ENCODE results near the gene ZNF462.

The ZNF462 gene

GRCh38 chr9:106930477-106930876 is 67.5 kb downstream of the ZNF462 start:
- DNase-seq, result no peak

GRCh38 chr9:106931466-106931865 is 68.5 kb downstream of the ZNF462 start:
- no peak for DNase-seq

DNA sequence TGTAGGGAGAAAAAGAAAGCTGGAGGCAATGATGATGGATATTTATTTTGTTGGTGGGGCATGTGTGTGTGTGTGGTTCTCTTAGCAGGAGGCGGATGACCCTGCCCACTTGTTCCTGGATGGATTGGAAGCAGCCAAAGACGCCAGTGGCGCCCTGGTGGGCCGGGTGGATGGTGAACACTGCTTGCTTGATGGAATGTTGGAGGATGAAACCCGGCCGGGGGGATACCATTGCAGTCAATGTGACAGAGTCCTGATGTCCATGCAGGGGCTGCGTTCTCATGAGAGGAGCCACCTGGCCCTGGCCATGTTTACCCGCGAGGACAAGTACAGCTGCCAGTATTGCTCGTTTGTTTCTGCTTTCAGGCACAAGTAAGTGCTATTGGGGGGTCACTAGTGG is 69.2 kb downstream of the ZNF462 start:
- DNase-seq, result no peak

DNA sequence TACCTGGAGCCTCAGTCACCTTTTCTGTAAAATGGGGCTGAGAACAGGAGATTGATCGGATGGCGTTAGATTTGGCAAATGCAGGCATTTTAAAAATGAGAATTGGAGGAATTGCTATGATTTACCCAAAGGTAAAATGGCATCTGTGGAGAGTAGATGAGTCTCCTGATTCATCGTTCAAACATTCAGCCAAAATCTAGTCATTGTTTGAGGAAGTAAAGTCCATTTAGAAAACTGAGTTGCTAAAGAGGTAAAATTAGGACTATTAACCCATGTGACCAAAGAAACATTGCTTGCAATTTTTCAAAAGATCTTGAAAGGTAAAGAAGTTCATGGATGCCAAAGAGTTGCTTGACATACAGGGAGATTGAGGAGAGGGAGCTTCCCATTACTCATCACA is 69.7 kb downstream of the ZNF462 start:
- DNase-seq, result no peak

- DNase-seq, result no peak
Observed at GRCh38 chr9:106933470-106933869, 70.5 kb downstream of the ZNF462 start.

- no peak for DNase-seq
Observed at GRCh38 chr9:106934442-106935238, 71.7 kb downstream of the ZNF462 start.

DNA sequence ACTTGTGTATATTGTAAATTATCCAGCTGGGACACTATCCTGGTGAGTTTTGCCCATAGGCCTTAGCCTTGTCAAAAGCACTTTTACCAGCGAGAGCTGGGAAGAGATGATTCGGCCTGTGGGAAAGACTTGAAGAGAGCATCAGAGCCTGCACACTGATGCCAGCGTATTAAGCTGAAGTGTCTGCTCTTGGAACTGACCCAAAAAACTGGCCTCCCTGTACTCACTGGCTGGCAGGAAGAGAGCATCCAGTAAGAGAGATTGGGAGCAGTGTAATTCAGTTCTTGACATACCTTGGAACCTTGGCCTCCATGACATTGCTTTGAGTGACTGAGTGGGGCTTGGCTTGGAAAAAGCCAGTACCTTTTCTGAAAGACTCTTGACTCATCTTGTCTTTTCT is 73.7 kb downstream of the ZNF462 start:
- no peak for DNase-seq

DNA sequence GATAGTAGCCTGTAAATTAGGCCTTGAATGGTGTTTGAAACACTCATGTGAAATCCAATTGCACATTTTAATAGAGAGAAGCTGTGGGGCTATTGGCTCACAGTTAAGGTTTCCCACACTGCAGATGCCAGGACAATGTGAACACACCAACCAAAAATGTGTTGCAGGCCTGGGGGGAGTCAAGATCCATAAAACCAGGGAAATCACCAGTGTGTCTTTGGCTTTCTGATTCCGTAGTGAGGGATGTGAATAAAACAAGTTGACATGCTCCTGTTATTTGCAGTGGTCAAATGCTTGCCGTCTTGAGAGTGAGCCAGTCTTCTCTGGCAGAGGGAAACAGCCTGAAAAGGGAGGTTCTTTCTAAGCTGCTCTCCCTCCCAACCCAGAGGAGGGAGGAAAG is 79.0 kb downstream of the ZNF462 start:
- DNase-seq, result no peak

- DNase-seq, result no peak
Observed at GRCh38 chr9:106945727-106946660, 83.0 kb downstream of the ZNF462 start.

GRCh38 chr9:106947106-106947900 is 84.3 kb downstream of the ZNF462 start:
- DNase-seq, result no peak

DNA sequence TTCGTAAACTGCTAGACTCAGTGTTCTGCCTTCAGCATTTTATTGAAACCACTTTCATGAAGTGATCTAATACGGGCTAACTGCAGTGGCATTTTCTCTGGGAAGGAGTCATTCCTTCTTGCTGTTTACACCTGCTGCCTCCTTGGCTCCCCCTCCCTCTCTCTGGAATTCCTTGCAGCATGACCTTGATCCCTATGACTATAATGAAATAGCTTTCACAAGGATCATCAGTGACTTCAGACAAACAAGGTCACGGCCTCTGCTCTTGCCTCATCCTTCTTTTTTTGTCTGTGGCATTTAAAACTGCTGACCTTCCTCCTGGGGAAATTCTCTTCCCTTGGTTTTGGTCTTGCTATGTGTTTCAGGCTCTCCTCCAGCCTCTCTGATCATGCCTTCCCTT is 90.2 kb downstream of the ZNF462 start:
- no peak for DNase-seq

DNA sequence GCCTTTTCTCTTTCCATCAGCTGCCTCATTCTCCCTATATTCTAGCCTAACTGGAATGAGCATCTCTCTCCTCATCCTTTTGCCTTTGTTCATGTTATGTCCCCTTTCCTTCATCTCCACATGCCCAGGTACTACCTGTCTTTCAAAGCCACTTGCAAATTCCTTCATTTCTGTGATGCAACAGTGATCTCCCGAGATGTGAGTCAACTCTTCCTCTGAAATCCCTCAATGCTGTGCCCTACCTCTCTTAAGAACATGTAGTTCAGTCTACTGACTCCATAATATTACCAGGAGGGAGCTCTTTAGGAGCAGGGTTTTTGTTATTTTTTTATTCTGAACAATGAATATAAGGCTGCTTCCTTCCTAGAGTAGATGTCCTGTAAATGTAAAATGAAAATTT is 91.6 kb downstream of the ZNF462 start:
- no peak for DNase-seq

DNA sequence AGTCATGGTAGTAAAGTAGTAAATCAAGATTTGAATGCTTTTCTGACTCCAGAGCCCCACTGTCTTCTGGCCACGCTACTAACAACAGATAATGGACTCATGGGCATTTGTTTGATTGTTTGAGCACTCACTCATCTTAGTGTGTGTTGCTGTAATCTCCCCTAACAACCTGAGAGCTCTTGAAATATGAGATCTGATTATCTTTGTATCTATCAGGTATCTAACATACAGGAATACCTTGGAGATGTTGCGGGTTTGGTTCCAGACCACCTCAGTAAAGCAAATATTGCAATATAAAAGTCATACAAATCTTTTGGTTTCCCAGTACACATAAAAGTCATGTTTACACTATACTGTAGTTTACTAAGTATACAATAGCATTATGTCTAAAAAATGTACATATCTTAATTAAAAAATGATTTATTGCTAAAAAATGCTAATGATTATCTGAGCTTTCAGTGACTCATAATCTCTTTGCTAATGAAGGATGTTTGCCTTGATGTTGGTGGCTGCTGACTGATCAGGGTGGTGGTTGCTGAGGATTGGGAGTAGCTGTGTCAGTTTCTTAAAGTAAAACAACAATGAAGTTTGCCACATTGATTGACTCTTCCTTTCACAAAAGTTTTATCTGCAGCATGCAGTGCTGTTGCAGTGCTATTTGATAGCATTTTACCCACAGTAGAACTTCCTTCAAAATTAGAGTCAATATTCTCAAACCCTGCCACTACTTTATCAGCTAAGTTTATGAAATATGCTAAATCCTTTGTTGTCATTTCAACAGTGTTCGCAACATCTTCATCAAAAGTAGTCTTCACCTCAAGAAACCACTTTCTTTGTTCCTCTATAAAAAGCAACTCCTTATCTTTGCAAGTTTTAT is 92.2 kb downstream of the ZNF462 start:
- DNase-seq, result no peak

DNA sequence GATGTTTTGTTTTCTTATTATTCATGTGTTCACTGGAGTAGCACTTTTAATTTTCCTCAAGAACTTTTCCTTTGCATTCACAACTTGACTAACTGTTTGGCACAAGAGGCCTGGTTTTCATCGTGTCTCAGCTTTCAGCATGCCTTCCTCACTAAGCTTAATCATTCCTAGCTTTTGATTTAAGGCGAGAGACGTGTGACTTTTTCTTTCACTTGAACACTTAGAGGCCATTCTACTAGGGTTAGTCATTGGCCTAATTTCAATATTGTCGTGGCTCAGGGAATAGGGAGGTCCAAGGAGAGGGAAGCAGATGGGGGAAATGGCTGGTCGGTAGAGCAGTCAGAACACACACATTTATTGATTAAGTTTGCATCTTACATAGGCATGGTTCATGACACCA is 94.0 kb downstream of the ZNF462 start:
- DNase-seq, result no peak

DNA sequence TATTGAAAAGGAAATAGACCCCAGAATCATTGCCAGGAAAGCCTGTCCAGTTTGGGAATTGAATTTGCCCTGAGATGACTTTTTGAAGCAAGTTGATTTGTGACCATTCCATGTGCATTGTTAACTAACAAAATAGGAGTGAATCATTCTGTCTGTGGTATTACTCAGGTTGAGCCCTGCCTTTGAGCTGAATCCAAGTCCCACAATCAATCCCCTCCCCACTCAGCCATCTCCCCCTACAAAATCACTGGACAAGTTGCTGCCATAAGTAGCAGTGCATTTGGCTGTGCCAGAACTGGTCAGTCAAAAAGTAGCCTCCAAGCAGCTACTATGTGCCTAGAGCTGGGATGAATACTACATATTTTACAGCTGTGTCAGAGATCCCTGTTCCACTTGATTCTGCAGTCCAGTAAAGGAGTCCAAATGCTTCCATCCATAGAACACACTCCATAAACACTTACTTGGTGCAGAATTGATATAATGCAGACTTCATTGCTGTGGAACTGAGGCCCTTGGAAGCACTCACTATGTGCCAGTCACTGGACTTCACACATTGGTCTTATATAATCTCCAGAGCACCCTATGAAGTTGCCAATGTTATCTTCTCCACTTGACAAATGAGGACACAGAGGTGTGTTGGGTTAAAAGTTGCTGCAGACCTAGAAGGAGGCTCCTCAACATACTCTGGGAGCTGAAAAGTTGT is 96.1 kb downstream of the ZNF462 start:
- DNase-seq, result no peak

DNA sequence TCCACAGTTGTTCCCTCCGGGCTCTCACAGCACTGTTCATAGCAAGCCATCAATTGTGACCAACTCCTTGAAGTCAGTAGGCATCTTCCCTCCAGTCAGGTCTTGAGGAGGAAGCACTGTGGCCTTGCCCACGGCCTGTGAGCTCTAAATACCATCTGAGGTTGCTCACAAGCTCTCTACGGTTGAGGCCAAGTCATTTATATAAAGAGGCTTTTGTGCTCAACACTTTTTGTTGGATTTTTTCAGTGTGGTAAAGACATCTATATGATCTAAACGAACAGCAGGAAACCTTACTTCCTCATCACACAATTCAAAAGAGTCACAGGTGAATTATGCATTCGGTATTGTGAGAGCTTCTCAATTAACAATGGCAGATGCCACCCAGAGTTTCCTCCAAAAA is 97.3 kb downstream of the ZNF462 start:
- no peak for DNase-seq

- no peak for DNase-seq
Observed at GRCh38 chr9:106961623-106962022, 98.7 kb downstream of the ZNF462 start.

DNA sequence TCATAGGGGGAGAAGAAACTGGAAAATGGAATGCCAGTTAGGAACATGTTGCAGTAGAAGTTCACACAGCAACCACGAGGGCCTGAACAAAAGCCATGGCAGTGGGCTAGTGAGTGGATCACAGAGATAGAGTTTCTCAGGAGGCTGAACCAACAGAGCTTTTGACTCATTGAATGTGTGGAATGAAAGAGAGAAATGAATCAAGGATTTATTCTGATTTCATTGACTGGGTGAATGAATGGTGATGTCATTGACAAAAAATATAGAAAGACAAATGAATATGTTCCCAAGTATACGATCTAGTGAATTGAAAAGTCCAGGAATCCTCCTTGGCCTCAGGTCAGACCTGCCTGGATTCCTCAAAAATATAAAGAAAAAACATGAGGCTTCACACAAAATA is 99.2 kb downstream of the ZNF462 start:
- no peak for DNase-seq

GRCh38 chr9:106962615-106963363 is 99.8 kb downstream of the ZNF462 start:
- no peak for DNase-seq

DNA sequence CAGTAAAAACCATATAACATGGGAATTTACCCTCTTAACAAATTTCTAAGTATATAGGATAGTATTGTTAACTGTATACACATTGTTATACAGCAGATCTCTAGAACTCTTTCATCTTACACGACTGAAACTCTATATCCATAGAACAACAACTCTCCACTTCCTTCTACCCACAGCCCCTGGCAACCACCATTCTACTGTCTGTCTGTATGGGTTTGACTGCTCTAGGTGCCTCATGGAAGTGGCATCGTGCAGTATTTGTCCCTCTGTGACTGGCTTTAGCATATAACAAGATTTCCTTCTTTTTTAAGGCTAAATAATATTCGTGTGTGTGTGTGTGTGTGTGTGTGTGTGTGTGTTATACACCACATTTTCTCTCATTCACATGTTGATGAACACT is 100.7 kb downstream of the ZNF462 start:
- no peak for DNase-seq

DNA sequence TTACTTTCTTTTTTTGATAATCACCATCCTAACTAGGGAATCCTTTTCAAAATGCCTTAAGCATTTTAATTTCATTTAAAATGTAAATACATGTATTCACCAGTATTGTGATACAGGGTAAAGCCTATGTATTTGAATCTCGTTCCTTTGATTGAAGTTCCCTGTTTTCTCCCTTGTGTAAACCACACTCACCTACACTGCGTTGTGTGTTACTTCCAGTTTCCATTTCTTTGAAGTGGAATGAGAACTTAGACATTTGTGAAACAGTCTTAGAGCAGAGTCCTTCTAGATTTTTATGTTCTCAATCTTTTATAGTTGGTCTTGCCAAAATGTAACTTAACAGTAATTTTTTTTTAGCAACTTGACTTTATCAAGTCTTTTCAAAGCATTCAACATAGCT is 101.4 kb downstream of the ZNF462 start:
- DNase-seq, result no peak

All from activated effector memory CD4-positive, alpha-beta T cell treated with Interleukin-2 at 50 U/mL for 16 hours (primary cell).